HepG2 (cell line): ENCODE data around the gene EVA1A. TPM values are rescaled to one million over a fixed set of nuclear protein-coding genes. Genes with fewer than 3 reads are reported as not detected.

Experiments used
- AKAP8 ChIP-seq: sonication (generic); formaldehyde crosslinking; IDR thresholded peaks from 2 replicates; pipeline ENCODE4 v1.5.1; 2020; ENCODE audit warnings: mild to moderate bottlenecking, missing genetic modification reagents
- ARID4A ChIP-seq: sonication (generic); formaldehyde crosslinking; IDR thresholded peaks from 2 replicates; pipeline ENCODE4 v1.5.0; 2020; ENCODE audit warnings: mild to moderate bottlenecking, missing genetic modification reagents, borderline replicate concordance
- ATF7-NPFF ChIP-seq: sonication (generic); formaldehyde crosslinking; IDR thresholded peaks from 2 replicates; pipeline ENCODE4 v1.8.1; 2023; ENCODE audit warnings: mild to moderate bottlenecking, low read depth, missing genetic modification reagents, moderate library complexity
- HNF4G ChIP-seq, 2 experiments: sonication (generic) in 1 of 2; formaldehyde crosslinking in 1 of 2; IDR thresholded peaks; 2 replicates each; pipeline versions ENCODE4 v1.4.0 to v1.6.1; 2011 to 2020; ENCODE audit warnings: borderline replicate concordance in 2 of 2, low read depth in 2 of 2, mild to moderate bottlenecking in 2 of 2, low read length in 1 of 2, missing genetic modification reagents in 1 of 2, moderate library complexity in 1 of 2
- IRF2 ChIP-seq: IDR thresholded peaks from 2 replicates; pipeline ENCODE4 v1.6.1; 2018; ENCODE audit warnings: missing genetic modification reagents, missing compliant biosample characterization
- MEF2D ChIP-seq: sonication (generic); formaldehyde crosslinking; IDR thresholded peaks from 2 replicates; pipeline ENCODE4 v1.5.1; 2020; ENCODE audit warnings: mild to moderate bottlenecking, missing genetic modification reagents
- MIER2 ChIP-seq: IDR thresholded peaks from 2 replicates; pipeline ENCODE4 v1.6.1; 2016; ENCODE audit warnings: missing biosample characterization, missing genetic modification reagents
- NFE2L1 ChIP-seq: sonication (generic); formaldehyde crosslinking; IDR thresholded peaks from 2 replicates; pipeline ENCODE4 v1.4.0; 2020; ENCODE audit warnings: missing genetic modification reagents, mild to moderate bottlenecking, borderline replicate concordance
- NR2C2 ChIP-seq: sonication (generic); formaldehyde crosslinking; IDR thresholded peaks from 2 replicates; pipeline ENCODE4 v1.4.0; 2020; ENCODE audit warnings: missing genetic modification reagents, mild to moderate bottlenecking, moderate library complexity, borderline replicate concordance
- NR2F1 ChIP-seq, 2 experiments: fragments of 450-650 bp in 1 of 2; formaldehyde crosslinking in 1 of 2; IDR thresholded peaks; 2 replicates each; pipeline versions ENCODE4 v1.5.0 to v1.6.1; 2016 to 2020; ENCODE audit warnings: mild to moderate bottlenecking in 1 of 2, missing compliant biosample characterization in 1 of 2, missing genetic modification reagents in 1 of 2, moderate library complexity in 1 of 2
- RBAK ChIP-seq: sonication (generic); formaldehyde crosslinking; IDR thresholded peaks from 2 replicates; pipeline ENCODE4 v1.5.1; 2020; ENCODE audit warnings: mild to moderate bottlenecking, missing genetic modification reagents
- RBM22 ChIP-seq: fragments of 200-400 bp; formaldehyde crosslinking; optimal IDR thresholded peaks from 2 replicates; pipeline ENCODE3; 2017; ENCODE audit warnings: mild to moderate bottlenecking, low read length, moderate library complexity
- TERF1 ChIP-seq: sonication (generic); formaldehyde crosslinking; IDR thresholded peaks from 2 replicates; pipeline ENCODE4 v1.8.0; 2022; ENCODE audit warnings: mild to moderate bottlenecking, missing genetic modification reagents, moderate library complexity
- ZBTB33 ChIP-seq: sonication (generic); formaldehyde crosslinking; IDR thresholded peaks from 2 replicates; pipeline ENCODE4 v1.4.0; 2020; ENCODE audit warnings: missing genetic modification reagents
- ZNF180 ChIP-seq: sonication (generic); formaldehyde crosslinking; IDR thresholded peaks from 2 replicates; pipeline ENCODE4 v1.4.0; 2020; ENCODE audit warnings: low read depth, missing genetic modification reagents, borderline replicate concordance
- ZNF251 ChIP-seq: sonication (generic); formaldehyde crosslinking; IDR thresholded peaks from 2 replicates; pipeline ENCODE4 v1.9.0; 2021; ENCODE audit warnings: mild to moderate bottlenecking, missing genetic modification reagents
- ZNF317 ChIP-seq: sonication (generic); formaldehyde crosslinking; IDR thresholded peaks from 2 replicates; pipeline ENCODE4 v1.5.0; 2020; ENCODE audit warnings: mild to moderate bottlenecking, missing genetic modification reagents
- ZNF530 ChIP-seq: sonication (generic); formaldehyde crosslinking; IDR thresholded peaks from 2 replicates; pipeline ENCODE4 v1.5.0; 2020; ENCODE audit warnings: low read depth, mild to moderate bottlenecking, missing genetic modification reagents
- polyA plus RNA-seq, 8 experiments: library from polyadenylated mRNA; depleted of rRNA in 3 of 8; stranded (reverse) in 7 of 8; unstranded in 1 of 8; fragments of >200 nt; fragmentation: Illumina TruSeq in 4 of 8; extraction: Trizol in 4 of 8; gene quantifications; 2 replicates each; pipeline versions ENCODE4 v1.2.1 to v1.2.3, GENCODE V29; 2011 to 2016; ENCODE audit warnings: low read depth in 4 of 8, missing spikeins in 1 of 8, mixed read lengths in 1 of 8; ENCODE audit not compliant: insufficient read depth in 1 of 8
- total RNA-seq, 5 experiments: library from RNA; depleted of rRNA; stranded (reverse); fragments of >200 nt; fragmentation: Illumina TruSeq; extraction: Trizol; gene quantifications; 2 replicates each; pipeline ENCODE4 v1.2.3, GENCODE V29; 2016; ENCODE audit warnings: low read depth in 1 of 5
- TF ChIP-seq, protein P1 (sequence below): sonication (generic); formaldehyde crosslinking; IDR thresholded peaks from 2 replicates; pipeline ENCODE4 v1.8.1; 2023; ENCODE audit warnings: mild to moderate bottlenecking, inconsistent platforms, moderate library complexity, missing genetic modification reagents, borderline replicate concordance

Gene EVA1A
- total and polyA plus RNA-seq, 2 of the 13 experiments (the other 11 are each of a cell fraction or from before 2014, with no cell fraction given) = 57.5 to 57.8 TPM

DNA sequence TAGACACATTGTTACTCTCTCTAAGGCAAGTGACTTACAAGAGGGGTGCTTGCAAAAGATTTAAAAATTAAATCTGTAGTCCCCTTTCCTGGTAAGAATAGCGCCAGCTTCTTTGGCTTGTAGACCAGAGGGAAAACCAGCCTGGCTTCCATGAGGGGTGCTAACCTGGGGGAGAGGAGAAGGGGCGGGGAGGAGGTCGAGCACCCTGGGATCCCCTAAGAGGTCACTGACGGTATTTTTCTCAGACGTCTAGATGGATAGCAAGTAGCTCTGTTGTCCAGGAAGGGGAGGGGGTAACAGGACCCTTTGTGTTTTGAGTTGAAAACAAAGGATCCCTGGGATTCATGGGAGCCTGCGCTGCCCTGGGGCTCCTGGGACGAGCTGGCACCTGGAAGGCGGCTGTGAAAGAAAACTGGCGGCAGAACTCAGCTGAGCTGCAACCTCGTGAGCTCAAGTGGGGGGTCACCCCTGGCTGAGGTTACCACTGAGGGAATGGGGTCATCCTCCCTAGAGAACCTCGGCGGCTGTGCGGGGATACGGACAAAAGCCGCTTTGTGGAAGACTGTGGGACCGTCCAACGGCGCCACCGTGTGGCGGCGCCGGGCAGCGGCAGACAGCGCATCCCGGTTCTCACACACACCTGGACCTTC, 48.1 kb upstream of the EVA1A start (continued):
- TF ChIP-seq ARID4A = peak; percentile 49; the same call in 1 of the 2 replicates
- TF ChIP-seq ZBTB33 (CRISPR knock-in tag) = peak; percentile 41; the same call in 1 of the 2 replicates
- TF ChIP-seq, protein P1, sequence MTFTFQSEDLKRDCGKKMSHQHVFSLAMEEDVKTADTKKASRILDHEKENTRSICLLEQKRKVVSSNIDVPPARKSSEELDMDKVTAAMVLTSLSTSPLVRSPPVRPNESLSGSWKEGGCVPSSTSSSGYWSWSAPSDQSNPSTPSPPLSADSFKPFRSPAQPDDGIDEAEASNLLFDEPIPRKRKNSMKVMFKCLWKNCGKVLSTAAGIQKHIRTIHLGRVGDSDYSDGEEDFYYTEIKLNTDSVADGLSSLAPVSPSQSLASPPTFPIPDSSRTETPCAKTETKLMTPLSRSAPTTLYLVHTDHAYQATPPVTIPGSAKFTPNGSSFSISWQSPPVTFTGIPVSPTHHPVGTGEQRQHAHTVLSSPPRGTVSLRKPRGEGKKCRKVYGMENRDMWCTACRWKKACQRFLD (CRISPR knock-in tag) = no peak
- no peak for TF ChIP-seq NR2F1 (CRISPR knock-in tag; IDR thresholded peaks at IDR 0.05)
- no peak for TF ChIP-seq TERF1 (CRISPR knock-in tag)
- peak; percentile 75; the same call in 1 of the 2 replicates for TF ChIP-seq ZNF317
- no peak for TF ChIP-seq HNF4G (IDR thresholded peaks at IDR 0.05; ENCODE audit: borderline replicate concordance, low read depth, low read length)
- no peak for TF ChIP-seq HNF4G (CRISPR knock-in tag; IDR thresholded peaks at IDR 0.05; ENCODE audit: borderline replicate concordance, low read depth)
- no peak for TF ChIP-seq MEF2D (CRISPR knock-in tag)
- no peak for TF ChIP-seq RBM22
- 0 out of 2 replicates have a peak, but pooled peaks have one; percentile 28 for TF ChIP-seq ZNF530
- TF ChIP-seq IRF2 (CRISPR knock-in tag) = peak; percentile 45; the same call in 1 of the 2 replicates
- no peak for TF ChIP-seq ZNF251 (CRISPR knock-in tag)
- TF ChIP-seq NR2C2 = no peak; the same call in 1 of the 2 replicates
- no peak for TF ChIP-seq ZNF180 (CRISPR knock-in tag)
- no peak for TF ChIP-seq AKAP8 (CRISPR knock-in tag)
- peak; percentile 89; the same call in 1 of the 2 replicates for TF ChIP-seq ATF7-NPFF (CRISPR knock-in tag)
- TF ChIP-seq NFE2L1 = no peak
- no peak for TF ChIP-seq RBAK (CRISPR knock-in tag)
- 0 out of 2 replicates have a peak, but pooled peaks have one; percentile 39 for TF ChIP-seq MIER2 (CRISPR knock-in tag)
